Measurements from ENCODE around the gene SCAF1. TPM values are rescaled to one million over a fixed set of nuclear protein-coding genes. Genes with fewer than 3 reads are reported as not detected.

The SCAF1 gene
- polyA plus RNA-seq, 1 donor from 2014 or later: 11.9 TPM

Small RNAs within 50 kb of the gene (small RNA-seq; reads per million reads assigned to genes)
- 0 to 1.5 (median 1.0) reads per million in 3 experiments for gene MIR5088

Other genes with a start within 250 kb of the SCAF1 start
- not detected in 2 replicates for gene PTH2, start 218.8 kb upstream of the SCAF1 start, polyA plus RNA-seq
- not detected in 2 replicates for gene GFY, start 216.8 kb upstream of the SCAF1 start, polyA plus RNA-seq
- 0.07 TPM in 1 of 2 replicates, not detected in the other for gene SLC17A7, start 200.7 kb upstream of the SCAF1 start, polyA plus RNA-seq
- 132 and 145 TPM in 2 replicates for gene PIH1D1, start 190.4 kb upstream of the SCAF1 start, polyA plus RNA-seq
- gene ALDH16A1, start 189.0 kb upstream of the SCAF1 start, polyA plus RNA-seq: 13.5 and 16.7 TPM in 2 replicates
- gene FLT3LG, start 168.0 kb upstream of the SCAF1 start, polyA plus RNA-seq: not detected in 2 replicates
- 2,313 and 2,518 TPM in 2 replicates for gene RPL13A, start 154.6 kb upstream of the SCAF1 start, polyA plus RNA-seq
- gene RPS11, start 145.8 kb upstream of the SCAF1 start, polyA plus RNA-seq: 4,020 and 4,439 TPM in 2 replicates
- gene FCGRT, start 129.5 kb upstream of the SCAF1 start, polyA plus RNA-seq: 1.7 TPM in 1 of 2 replicates, not detected in the other
- gene RCN3, start 114.2 kb upstream of the SCAF1 start, polyA plus RNA-seq: not detected in 2 replicates
- gene NOSIP, start 61.7 kb upstream of the SCAF1 start, polyA plus RNA-seq: 129 and 153 TPM in 2 replicates
- gene PRRG2, start 60.9 kb upstream of the SCAF1 start, polyA plus RNA-seq: not detected in 2 replicates
- gene PRR12, start 51.0 kb upstream of the SCAF1 start, polyA plus RNA-seq: 1.2 and 1.7 TPM in 2 replicates
- 1.2 TPM in 1 of 2 replicates, not detected in the other for gene RRAS, start 2.1 kb upstream of the SCAF1 start, polyA plus RNA-seq
- gene IRF3, start 23.6 kb downstream of the SCAF1 start, polyA plus RNA-seq: 31.3 and 39.4 TPM in 2 replicates
- gene BCL2L12, start 23.7 kb downstream of the SCAF1 start, polyA plus RNA-seq: 1.1 TPM in 1 of 2 replicates, not detected in the other
- 610 and 682 TPM in 2 replicates for gene PRMT1, start 35.1 kb downstream of the SCAF1 start, polyA plus RNA-seq
- gene ADM5, start 47.4 kb downstream of the SCAF1 start, polyA plus RNA-seq: 6.7 and 7.2 TPM in 2 replicates
- 204 and 240 TPM in 2 replicates for gene CPT1C, start 48.9 kb downstream of the SCAF1 start, polyA plus RNA-seq
- not detected in 2 replicates for gene TSKS, start 121.1 kb downstream of the SCAF1 start, polyA plus RNA-seq
- gene AP2A1, start 124.8 kb downstream of the SCAF1 start, polyA plus RNA-seq: 40.8 and 53.4 TPM in 2 replicates
- 32.9 and 35.4 TPM in 2 replicates for gene FUZ, start 171.1 kb downstream of the SCAF1 start, polyA plus RNA-seq
- 18.9 and 22.0 TPM in 2 replicates for gene MED25, start 176.1 kb downstream of the SCAF1 start, polyA plus RNA-seq
- gene PTOV1, start 208.9 kb downstream of the SCAF1 start, polyA plus RNA-seq: 199 and 288 TPM in 2 replicates
- gene PNKP, start 225.4 kb downstream of the SCAF1 start, polyA plus RNA-seq: 43.1 and 43.6 TPM in 2 replicates
- gene AKT1S1, start 235.1 kb downstream of the SCAF1 start, polyA plus RNA-seq: 4.8 and 7.4 TPM in 2 replicates
- 13.1 and 13.2 TPM in 2 replicates for gene TBC1D17, start 235.5 kb downstream of the SCAF1 start, polyA plus RNA-seq